GM19463 (cell line): ENCODE measurements around the gene CORO7.

Experiments used
- ATAC-seq: cut with Tn5 transposase; IDR thresholded peaks from one replicate; pipeline ENCODE4 v1.9.1; 2021; ENCODE audit warnings: mild to moderate bottlenecking, moderate library complexity; ENCODE audit not compliant: unreplicated experiment

CORO7 gene

DNA sequence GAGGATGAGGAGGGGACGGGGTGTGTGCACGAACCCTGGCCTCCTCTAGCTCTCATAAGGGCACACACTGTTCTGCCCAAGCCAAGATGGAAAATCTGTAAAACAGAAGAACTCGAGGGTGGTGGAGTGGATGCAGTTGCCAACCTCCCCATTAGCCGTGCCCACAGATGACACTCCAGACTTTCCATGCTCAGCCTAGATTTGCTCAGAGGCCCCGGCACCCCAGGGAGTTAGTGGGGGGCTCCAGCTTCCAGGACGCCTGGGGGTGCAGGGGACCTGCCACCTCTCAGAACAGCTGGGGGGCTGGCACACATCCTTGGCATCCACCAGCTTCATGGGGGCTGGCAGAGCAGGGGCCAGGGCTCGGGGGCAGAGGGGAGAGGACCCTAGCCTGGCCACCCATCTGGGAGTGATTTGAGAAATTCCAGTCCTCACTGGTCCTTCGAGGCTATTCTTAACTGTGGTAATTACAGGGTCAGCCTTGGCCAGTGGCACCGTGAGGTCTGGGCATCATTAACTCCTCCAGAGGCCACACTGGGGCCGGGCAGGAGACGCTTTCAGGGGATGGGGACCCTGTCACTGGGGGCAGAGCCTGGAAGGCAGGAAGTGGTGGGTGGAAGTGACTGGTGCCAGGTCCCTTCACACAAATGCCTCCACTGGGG, 30.5 kb downstream of the CORO7 start:
- ATAC-seq: no peak

- ATAC-seq: no peak
Observed at GRCh38 chr16:4385066-4385788, 31.2 kb downstream of the CORO7 start.

DNA sequence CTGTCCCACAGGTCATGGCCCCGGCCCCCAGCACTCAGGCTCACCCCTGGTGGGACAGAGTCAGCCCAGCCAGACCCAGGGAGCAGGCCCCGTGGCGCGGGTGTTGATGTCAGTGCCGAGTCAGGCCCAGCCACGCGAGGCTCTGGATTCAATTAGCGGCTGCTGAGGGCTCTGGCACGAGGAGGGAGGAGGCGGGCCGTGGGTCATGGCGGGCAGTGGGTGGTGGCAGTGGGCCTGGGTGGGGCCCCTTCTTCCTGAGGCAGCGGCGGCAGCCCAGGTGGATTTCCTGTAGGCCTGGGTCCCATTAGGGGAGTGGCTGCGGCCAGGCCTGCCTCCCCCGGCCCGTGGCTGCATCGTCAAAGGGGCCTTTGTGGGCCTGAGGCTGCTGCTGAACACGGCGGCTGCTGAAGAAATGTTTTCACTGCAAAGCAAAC, 31.9 kb downstream of the CORO7 start:
- ATAC-seq: no peak

DNA sequence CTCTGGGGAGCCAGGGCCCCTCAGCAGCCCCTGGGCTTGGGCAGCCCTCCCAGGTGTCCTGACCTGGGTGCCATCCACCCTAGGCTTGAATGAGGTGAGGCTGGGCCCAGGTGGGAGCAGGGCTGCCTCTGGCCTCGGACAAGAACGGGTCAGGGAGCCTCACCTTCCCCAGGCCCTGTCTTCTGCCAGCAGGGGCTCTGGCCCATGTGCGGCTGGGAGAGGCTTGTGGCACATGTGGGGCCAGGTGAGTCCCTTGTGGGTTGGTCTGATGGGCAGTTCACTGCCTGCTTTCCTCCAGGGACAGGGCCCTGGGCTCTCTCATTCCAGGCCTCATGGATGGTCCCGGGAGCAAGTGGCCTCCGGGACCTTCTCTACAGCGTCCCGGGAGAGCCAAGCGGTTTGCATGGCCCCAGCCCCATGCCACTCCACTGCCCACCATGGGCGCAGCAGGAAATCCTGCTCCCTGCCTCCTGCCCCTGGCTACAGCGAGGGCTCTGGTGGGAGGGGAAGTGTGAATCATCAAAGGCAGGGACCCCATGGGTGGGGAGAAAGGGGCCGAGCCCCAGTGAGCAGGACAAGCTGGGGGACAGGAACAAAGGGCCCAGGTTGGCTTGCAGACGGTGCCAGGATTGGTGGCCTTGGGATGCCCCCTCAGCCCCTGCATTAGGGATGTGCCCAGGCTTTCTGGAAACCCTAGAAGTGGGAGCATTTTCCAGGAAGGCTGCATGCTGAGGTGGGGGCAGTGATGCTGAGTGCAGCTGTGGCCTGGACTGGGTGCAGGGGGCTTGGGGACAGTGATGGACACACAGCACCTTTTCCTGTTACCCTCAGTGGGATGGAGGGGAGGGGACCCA, 32.6 kb downstream of the CORO7 start:
- ATAC-seq: no peak

GRCh38 chr16:4382795-4383357, 33.5 kb downstream of the CORO7 start:
- no peak for ATAC-seq

DNA sequence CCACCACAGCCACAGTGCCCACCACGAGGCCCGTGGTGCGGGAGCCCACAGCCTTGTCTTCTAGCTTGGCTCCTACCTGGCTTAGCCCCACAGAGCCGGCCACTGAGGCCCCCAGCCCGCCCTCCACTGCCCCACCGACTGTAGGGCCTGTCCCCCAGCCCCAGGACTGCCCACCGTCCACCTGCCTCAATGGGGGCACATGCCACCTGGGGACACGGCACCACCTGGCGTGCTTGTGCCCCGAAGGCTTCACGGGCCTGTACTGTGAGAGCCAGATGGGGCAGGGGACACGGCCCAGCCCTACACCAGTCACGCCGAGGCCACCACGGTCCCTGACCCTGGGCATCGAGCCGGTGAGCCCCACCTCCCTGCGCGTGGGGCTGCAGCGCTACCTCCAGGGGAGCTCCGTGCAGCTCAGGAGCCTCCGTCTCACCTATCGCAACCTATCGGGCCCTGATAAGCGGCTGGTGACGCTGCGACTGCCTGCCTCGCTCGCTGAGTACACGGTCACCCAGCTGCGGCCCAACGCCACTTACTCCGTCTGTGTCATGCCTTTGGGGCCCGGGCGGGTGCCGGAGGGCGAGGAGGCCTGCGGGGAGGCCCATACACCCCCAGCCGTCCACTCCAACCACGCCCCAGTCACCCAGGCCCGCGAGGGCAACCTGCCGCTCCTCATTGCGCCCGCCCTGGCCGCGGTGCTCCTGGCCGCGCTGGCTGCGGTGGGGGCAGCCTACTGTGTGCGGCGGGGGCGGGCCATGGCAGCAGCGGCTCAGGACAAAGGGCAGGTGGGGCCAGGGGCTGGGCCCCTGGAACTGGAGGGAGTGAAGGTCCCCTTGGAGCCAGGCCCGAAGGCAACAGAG, 34.2 kb downstream of the CORO7 start:
- no peak for ATAC-seq

DNA sequence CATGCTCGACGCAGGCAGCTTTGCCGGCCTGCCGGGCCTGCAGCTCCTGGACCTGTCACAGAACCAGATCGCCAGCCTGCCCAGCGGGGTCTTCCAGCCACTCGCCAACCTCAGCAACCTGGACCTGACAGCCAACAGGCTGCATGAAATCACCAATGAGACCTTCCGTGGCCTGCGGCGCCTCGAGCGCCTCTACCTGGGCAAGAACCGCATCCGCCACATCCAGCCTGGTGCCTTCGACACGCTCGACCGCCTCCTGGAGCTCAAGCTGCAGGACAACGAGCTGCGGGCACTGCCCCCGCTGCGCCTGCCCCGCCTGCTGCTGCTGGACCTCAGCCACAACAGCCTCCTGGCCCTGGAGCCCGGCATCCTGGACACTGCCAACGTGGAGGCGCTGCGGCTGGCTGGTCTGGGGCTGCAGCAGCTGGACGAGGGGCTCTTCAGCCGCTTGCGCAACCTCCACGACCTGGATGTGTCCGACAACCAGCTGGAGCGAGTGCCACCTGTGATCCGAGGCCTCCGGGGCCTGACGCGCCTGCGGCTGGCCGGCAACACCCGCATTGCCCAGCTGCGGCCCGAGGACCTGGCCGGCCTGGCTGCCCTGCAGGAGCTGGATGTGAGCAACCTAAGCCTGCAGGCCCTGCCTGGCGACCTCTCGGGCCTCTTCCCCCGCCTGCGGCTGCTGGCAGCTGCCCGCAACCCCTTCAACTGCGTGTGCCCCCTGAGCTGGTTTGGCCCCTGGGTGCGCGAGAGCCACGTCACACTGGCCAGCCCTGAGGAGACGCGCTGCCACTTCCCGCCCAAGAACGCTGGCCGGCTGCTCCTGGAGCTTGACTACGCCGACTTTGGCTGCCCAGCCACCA, 35.1 kb downstream of the CORO7 start:
- no peak for ATAC-seq

DNA sequence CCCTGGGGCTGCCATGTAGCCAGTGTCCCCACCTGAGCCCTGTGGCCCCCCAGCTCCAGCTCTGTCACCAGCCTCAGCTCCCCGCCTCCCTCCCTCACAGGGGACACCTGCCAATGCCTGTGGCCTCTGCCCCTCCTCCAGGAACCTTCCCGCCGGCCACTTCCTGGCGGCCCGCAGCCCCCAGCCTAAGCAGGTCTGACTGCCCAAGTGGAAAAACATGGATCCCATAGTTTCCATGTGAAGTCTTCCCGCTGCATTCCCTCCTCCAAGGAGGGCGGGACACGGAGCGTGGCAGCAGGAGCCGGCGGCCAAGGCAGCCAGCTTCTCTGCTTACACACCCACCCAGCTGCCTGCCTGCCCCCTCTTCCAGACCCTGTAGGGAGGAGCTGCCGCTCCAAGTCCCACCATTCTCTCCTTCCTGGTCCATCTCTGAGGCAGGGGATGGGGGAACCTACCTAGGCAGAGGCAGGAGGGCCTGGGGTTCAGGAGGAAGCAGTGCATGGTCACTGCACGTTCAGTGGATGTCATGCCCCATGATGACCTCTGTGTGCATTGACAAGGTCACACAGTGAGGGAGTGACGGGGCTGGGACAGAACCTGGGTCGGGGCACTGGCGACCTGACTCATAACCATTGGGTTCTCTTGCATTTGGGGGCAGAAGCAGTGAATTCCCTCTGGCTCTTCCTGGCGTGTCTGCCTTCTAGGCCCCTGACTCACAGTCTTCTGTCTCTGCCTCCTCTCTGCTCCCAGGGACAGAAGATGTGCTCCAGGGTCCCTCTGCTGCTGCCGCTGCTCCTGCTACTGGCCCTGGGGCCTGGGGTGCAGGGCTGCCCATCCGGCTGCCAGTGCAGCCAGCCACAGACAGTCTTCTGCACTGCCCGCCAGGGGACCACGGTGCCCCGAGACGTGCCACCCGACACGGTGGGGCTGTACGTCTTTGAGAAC, 36.0 kb downstream of the CORO7 start:
- no peak for ATAC-seq

GRCh38 chr16:4378999-4379690, 37.3 kb downstream of the CORO7 start:
- ATAC-seq: no peak

GRCh38 chr16:4378161-4378666, 38.2 kb downstream of the CORO7 start:
- no peak for ATAC-seq

DNA sequence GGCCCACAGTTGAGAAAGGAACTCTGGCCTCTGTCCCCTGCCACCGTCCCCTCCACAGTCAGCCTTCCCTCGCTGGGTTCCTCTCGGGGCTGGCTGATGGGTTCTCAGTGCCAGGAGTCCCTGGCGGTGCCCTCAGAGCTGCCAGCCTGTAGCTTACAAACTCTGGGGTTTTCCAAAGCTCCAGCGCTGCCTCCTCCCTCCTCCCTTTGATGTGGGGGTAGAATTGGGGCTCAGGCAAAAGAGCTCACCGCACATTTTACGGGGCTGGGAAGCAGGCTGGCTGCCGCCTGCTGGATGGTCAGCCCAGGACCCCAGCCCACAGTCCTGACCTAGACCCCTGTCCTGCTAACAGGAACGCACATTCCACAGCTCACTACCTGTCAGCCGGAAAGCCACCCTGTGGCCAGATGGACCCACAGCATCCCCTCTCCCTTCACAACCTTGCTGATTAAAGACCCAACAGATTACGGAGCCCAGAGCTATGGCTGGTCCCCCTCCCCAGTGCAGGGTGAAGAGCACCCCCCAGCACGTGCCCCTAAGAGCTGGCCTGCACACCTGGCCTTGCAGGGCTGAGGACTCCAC, 38.7 kb downstream of the CORO7 start:
- ATAC-seq: no peak

- no peak for ATAC-seq
Observed at GRCh38 chr16:4376893-4377572, 39.4 kb downstream of the CORO7 start.

DNA sequence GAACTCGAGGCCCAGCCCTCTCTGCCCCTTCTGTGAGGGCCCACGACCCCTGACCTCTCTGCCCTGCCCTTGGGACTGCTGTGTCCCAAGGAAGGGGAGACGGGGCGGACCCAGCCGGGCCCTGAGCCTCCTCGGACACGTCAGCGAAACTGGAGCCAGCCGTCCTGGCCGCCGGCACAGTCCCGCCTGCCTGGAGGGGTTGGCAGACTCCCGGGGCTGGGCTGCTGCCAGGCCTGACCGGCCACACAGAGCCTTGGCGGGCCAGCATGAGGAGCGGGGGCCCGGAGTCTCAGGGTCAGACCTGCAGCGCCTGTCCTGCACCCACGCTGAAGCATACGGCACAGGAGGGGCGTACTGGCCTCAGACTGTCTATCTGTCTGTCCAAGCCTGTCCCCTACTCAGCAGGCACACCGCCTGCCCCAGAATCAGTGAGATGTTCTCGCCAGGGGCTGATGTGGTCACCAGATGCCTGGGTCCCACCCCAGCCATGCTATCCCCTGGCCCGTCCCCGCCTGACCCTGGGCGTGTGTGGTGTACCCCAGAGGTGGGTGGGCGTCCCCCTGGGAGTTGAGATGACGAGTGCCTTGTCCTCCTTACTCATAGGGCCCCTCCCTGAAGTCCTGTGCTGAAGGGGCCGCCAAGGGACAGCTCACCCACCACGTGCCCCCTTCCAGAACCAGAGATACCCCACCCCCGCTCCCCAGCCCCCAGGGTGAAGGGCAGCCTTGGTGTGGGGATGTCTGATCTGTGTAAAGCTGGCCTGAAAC, 40.1 kb downstream of the CORO7 start:
- no peak for ATAC-seq

DNA sequence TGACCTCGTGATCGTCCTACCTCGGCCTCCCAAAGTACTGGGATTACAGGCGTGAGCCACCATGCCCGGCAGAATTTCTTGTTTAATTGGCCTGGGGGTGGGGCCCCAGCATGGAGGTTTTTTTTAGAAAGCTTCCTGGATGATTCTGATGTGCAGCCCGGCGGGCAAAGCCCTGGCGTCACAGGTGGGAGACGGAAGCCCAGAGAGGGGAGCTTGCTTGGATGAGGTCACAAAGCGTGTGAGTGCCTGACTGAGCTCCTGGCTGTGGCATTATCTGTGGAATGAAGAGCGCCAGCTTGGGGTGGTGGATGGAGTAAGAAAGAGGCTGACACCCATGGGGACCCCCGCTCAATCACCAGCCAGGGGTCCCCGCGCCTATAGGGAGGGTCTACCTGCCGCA, 40.7 kb downstream of the CORO7 start:
- no peak for ATAC-seq

DNA sequence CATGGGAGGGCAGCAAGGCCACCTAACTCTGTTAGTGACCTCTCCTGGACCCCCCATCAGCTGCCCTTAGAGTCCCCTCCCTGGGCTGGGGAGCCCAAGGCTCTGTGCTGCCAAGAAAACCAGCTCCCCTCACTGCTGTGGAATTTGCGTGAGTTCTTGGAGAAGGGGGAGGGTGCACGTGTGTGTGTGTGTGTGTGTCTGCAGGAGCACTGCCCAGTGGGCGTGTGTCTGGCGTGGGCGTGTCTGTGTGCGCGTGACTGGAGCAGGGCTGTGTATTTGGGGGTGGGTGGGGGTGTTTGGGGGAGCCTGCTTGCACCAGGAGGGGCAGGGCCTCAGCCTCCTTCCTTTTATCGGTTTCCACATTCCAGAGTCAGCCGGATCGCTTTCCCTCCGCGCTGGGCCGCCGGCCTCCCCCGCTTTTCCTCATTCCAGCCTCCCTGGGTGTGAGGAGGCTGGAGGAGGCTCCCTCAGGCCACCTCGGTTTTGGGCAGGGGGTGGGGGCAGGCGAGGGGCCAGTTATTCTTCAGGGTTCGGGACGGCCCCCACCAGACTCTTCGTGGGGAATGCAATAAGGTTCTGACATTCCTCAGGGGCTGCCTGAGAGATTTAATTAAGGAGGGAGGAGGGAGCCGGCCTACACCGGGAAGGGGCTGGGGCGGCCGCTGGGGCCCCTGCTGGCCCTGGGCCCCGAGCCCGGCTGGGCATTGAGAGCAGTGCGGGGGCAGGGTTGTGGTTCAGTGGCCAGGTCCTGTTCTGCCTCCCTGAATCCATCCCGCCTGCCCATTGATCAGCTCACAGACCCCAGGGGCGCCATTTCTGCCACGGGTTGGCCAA, 42.3 kb downstream of the CORO7 start:
- ATAC-seq: no peak
